Testis (tissue), 2 donors: ENCODE measurements around the gene CDYL.

Source experiments
- CTCF ChIP-seq, 3 experiments: fragments of 450-650 bp in 2 of 3; fragments of 200-600 bp in 1 of 3; sonication (generic) in 1 of 3; IDR thresholded peaks; one replicate each; pipeline ENCODE4 v1.5.1; 2016 to 2019; ENCODE audit warnings: antibody characterized with exemption in 3 of 3, mild to moderate bottlenecking in 2 of 3, moderate library complexity in 1 of 3
- POLR2A ChIP-seq: fragments of 450-650 bp; IDR thresholded peaks from one replicate; pipeline ENCODE4 v1.6.1; 2017; ENCODE audit warnings: antibody characterized with exemption, mild to moderate bottlenecking, moderate library complexity

- TF ChIP-seq CTCF (IDR thresholded peaks at IDR 0.05) (no peak), POLR2A (no peak)
Observed at GRCh38 chr6:4962905-4963304, 186.7 kb downstream of the CDYL start.
